NB4 (cell line): Measurements from ENCODE around the gene AWAT1.

Experiments
- DNase-seq: peaks from one replicate; pipeline ENCODE4 v3.0.0; 2010; ENCODE audit warnings: low read depth
- H3K4me3 ChIP-seq: one replicate; pipeline ENCODE4 v1.5.1; 2011; ENCODE audit warnings: mild to moderate bottlenecking, low read depth, low read length, moderate library complexity
- MYC ChIP-seq: IDR thresholded peaks from 2 replicates; pipeline ENCODE4 v1.6.1; 2011; ENCODE audit warnings: low read depth, low read length
- POLR2A ChIP-seq: IDR thresholded peaks from 2 replicates; pipeline ENCODE4 v1.6.1; 2011; ENCODE audit warnings: mild to moderate bottlenecking; ENCODE audit not compliant: insufficient read length; ENCODE audit errors: extremely low read depth
- TF ChIP-seq, protein P1 (sequence below): IDR thresholded peaks from one replicate; pipeline ENCODE4 v1.5.1; 2012; ENCODE audit warnings: low read depth, low read length
- TF ChIP-seq, protein P2 (sequence below): IDR thresholded peaks from 2 replicates; pipeline ENCODE4 v1.6.1; 2011; ENCODE audit warnings: low read depth, low read length

AWAT1 gene

DNA sequence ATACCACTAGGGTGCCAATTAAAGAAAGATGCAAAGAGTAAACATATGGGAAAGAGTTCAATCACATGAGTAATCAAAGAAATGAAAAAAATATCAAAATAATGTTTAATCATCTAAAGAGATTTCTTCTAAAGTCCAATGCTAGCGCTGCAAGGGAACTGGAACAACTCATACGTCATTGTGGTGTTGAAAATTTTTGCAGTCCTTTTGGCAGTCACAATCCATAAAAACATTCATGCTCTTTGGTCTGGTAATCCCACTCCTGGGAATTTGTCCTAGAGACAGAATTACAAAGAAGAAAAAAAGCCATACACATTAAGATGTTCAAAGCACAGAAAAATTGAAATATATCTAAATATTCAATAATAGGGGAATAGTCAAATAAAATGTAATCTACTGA, 21.0 kb downstream of the AWAT1 start:
- no peak for TF ChIP-seq MYC
- TF ChIP-seq, protein P1, sequence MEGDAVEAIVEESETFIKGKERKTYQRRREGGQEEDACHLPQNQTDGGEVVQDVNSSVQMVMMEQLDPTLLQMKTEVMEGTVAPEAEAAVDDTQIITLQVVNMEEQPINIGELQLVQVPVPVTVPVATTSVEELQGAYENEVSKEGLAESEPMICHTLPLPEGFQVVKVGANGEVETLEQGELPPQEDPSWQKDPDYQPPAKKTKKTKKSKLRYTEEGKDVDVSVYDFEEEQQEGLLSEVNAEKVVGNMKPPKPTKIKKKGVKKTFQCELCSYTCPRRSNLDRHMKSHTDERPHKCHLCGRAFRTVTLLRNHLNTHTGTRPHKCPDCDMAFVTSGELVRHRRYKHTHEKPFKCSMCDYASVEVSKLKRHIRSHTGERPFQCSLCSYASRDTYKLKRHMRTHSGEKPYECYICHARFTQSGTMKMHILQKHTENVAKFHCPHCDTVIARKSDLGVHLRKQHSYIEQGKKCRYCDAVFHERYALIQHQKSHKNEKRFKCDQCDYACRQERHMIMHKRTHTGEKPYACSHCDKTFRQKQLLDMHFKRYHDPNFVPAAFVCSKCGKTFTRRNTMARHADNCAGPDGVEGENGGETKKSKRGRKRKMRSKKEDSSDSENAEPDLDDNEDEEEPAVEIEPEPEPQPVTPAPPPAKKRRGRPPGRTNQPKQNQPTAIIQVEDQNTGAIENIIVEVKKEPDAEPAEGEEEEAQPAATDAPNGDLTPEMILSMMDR = no peak
- no peak for TF ChIP-seq POLR2A
- TF ChIP-seq, protein P2, sequence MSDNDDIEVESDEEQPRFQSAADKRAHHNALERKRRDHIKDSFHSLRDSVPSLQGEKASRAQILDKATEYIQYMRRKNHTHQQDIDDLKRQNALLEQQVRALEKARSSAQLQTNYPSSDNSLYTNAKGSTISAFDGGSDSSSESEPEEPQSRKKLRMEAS = no peak
- H3K4me3 ChIP-seq = no peak overlapping the region
- no peak for DNase-seq

DNA sequence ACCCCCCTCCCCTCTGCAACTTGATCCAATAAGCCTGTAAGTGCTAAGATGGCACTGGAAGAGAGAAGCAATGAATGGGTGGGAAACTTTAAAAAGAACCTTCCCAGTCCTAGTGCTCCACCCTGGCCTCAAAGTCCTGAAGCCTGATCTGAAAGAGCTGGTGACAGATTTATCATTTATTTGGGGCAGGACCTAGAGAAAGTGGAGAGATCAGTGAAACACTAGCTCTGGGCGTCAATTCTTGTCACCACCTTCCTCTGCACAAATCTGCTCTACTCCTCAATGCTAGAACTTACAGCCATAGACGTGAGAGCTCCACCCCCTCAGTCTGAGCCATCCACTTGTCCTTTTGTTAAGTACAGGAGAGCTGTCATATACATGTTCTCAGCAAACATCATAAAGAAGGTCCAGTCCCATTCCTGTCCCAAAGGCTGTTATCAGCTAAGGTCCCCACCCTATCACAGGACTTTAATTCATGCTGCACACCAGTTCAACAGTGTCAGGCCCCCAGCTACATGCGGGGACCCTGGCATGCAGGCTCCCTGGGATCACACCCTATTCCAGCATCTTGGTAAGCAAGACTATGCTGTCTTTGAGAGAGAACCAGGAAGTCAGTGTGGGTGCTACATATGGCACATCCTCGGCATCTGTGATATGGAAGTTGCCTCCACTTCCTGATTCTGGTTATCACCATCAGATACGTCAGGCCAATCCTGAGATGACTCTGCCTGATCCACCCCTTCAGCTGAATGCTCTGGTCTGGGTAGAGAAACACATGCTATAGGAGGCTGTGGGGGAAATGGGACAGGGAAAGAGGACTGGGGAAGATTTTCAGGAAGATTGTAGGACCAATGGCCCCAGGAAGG, 23.2 kb downstream of the AWAT1 start:
- TF ChIP-seq, protein P1 = no peak
- TF ChIP-seq POLR2A = no peak
- TF ChIP-seq, protein P2 = no peak
- TF ChIP-seq MYC = no peak
- peak; percentile 6 for DNase-seq

DNA sequence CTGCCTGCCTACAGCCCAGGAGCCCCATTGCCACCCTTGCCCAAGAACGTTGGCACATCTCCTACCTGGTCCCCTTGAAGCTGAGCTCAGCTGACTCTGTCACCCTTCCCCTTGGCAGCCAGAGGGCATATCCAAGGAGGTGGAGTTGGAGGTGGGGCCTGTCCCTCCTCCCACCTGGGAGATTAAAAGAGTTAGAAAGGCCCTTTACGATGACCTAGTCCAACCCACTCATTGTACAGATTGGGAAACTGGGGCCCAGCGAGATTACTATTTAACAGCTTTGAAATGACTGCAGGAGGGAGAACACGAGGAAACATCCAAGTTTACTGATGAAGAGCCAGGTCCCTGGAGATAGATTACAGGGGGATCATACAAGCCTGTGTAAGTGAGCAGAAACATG, 25.6 kb downstream of the AWAT1 start, which contains the start of gene P2RY4:
TSS of gene P2RY4 (minus strand) at position 101 of the 400 bp plus-strand sequence. CDS start 580 bp downstream, outside the sequence.
- TF ChIP-seq, protein P2 = no peak
- no peak for TF ChIP-seq MYC
- no peak for TF ChIP-seq POLR2A
- TF ChIP-seq, protein P1 = no peak
- no peak for DNase-seq
- no peak within 1 kb of the TSS for H3K4me3 ChIP-seq

More for the DNA sequence above, 23.2 kb downstream of the AWAT1 start:
- no peak overlapping the region for H3K4me3 ChIP-seq

DNA sequence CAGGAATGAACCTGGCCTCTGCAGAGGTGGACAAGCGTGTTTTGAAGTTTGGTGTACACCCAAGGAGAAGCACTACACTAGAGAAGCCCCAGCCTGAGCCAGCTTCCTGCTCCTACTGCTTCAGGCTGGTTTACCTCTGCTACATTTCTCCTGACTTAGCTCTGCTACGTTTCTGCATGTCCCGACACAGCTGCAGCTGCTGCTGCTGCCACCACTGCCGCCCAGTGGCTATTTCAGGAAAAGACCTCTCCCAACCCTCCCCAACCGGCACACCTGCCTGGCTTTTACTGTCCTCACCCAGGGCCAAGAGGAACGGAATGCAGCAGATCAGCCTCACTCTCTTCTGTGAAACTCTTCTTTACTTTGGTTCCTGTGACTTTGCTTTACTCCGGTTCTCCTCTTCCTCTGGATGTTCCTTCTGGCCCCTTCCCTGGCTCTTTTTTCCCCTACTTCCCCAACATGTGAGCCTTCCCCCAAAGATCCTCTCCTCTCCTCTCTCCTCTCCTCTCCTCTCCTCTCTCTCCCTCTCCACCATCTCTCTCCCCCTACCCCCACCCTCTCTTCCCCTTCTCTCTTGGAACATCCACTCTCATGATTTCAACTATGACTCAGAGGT, 28.6 kb downstream of the AWAT1 start:
- TF ChIP-seq, protein P2 = no peak
- TF ChIP-seq, protein P1 = peak; percentile 75
- TF ChIP-seq POLR2A (no peak), MYC (no peak)
- no peak overlapping the region for H3K4me3 ChIP-seq
- DNase-seq = peak; percentile 66

DNA sequence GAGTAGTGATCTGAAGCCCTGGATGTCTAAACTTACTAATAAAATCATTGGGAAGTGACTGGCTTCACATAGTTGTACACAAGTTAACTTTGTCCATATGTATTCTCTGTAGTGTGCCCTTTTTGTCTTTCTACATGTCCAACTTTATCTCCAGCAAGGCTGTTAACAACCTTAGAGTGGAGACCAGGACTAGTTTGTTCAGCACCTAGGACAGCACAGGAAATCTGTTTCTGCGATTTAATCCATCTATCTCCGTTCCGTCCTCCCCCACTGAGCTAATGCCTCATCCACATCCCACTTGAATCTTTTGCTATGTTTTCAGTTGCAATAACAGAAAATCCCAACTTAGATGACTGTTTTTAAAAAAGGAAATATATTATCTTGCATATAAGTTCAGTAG, 30.3 kb downstream of the AWAT1 start:
- H3K4me3 ChIP-seq = no peak overlapping the region
- DNase-seq = peak; percentile 3
- no peak for TF ChIP-seq POLR2A
- TF ChIP-seq, protein P1 = no peak
- TF ChIP-seq MYC = no peak
- TF ChIP-seq, protein P2 = no peak
